ENCODE results near the gene KRT6A.
"Not testable (repeated sequence)": the region's sequence is repeated elsewhere in the genome, so short reads cannot be mapped to it uniquely, and the experiment has no call there.

KRT6A gene

DNA sequence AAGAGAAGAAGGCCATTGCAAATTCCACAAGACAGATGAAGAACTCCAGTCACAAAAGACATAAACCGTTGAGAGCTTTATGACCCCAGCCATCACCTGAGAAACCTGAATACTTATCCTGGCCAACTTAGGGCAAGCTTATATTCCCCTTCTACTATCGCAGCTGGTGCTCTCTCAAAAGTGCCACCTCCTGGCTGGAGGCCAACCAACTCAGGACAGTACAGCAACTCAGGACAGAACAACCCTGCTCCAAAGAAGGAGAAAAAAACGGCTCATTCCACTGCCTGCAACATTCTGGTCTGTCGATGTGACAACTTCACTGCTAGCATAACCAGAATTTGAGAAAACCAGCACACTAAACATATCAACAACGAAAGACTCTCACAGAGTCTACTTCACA, 31.4 kb downstream of the KRT6A start:
- no peak for DNase-seq (ENCODE audit: low spot score)

DNA sequence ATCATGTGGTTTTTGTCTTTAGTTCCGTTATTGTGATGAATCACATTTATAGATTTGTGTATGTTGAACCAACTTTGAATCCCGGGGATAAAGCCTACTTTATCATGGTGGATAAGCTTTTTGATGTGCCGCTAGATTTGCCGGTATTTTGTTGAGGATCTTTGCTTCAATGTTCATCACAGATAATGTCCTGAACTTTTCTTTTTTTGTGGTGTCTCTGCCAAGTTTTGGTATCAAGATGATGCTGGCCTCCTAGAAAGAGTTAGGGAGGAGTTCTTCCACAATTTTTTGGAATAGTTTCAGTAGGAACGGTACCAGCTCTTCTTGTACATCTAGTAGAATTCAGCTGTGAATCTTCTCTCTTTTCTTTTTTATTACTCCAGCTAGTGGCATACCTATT, 34.2 kb downstream of the KRT6A start:
- no peak for DNase-seq (ENCODE audit: low spot score)

DNA sequence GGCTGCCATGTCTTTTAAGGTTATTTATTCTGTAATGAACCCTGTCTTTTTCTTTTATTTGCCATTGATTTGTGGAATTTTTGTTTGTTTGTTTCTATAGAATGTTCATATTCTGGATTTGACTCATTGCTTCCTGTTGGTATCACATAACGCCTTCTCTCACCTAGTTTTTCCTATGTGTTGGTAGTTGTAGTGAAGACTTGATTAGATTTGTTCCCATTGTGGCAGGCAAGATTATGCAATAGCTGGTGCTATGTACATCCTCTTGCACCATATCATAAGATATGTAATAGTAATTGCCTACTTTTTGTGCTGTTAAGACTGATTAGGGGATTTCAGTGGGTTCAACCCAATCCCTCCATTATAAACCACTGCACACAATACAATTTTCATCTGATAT, 37.2 kb downstream of the KRT6A start:
- no peak for DNase-seq (ENCODE audit: low spot score)

DNA sequence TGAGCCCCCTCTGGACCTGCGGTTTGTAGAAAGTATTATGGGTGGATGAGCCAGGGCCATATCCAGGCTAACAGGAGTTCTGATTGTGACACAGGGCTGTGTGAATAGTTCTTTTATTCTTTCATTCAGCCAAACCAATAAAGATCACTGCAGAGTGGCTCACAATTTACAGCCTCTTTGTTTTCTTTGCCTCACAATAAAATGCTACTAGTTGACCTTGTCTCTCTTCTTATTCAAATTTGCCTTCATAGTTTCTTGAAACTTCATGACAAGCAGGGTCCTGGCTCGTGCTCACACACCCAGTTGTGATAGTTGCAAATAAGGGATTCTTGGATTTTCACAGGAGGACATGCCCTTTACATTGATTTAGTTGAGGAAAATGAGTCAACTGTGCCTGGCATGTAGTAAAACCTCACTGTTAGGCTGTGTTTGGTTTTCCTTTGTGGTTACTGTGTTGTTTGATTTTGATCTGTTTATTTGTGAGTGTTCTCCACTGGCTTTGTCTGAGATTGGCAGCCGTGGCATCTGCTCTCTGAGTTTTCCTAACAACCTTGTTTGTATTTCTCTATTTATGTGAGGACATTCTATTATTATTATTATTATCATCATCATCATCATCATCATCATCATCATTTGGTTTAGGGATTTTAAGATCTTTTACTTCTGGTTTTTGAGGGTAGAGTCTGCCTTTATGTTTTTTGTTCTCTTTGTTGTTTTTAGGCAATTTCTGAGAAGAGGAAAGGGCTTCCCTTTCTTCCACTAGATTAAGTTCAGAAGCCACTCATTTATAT, 38.5 kb downstream of the KRT6A start:
- DNase-seq (ENCODE audit: low spot score) = no peak

DNA sequence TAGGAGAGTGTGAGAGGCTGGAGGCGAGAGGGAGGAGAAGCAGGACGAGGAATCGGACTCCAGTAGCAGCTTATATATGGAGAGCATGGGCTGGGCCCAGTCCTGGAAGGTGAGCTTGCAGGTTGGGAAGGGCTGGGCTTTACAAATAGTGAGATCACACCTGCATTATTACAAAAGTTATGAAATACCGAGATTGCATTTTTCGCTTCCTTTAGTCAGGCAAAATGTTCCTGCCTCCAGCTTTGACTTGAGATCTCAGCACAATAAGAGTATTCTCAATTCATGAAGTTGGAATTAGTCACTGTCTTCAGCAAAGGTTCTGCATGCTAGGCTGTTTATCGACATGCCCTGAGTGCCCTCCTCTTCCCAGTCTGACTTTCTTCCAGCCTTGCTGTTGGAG, 41.0 kb downstream of the KRT6A start, which contains the start of gene KRT6B:
TSS of gene KRT6B (minus strand) at position 46 of the 400 bp plus-strand sequence. CDS start 68 bp downstream, outside the sequence.
- no peak for DNase-seq (ENCODE audit: low spot score)

DNA sequence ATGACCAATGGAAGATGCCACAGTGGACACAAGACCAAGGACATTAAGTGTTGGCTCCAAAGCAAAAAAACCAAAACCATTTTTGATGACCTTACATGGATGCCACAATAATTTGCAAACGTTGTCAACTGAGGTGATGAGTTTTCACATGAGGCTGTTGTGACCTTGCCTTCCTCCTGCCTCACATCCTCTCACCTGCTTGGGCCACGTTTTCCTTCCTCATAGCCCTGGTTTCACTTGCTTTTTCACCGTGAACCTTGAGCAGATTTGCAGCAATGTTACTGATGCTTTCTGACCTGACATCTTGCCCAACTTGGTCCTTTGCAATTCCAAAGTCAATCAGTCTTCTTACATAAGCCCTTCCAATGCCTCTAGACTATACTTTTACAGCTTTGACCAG, 44.8 kb downstream of the KRT6A start:
- no peak for DNase-seq (ENCODE audit: low spot score)

DNA sequence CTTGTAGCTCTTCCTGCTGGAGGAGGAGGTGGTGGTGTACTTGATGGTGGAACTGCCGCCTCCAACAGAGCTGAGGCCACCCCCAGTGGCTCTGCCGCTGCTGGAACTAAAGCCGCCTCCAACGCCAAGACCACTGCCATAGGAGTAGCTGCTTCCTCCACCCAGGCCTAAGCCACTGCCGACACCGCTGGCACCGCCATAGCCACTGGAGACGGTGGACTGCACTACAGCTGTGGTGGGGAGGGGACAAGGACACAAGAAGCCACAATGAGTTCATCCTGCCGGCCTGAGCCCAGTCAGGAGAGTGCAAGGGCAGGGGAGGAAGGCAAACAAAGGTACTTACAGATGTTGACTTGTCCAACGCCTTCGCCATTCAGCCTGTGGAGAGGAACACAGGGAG, 45.9 kb downstream of the KRT6A start:
- DNase-seq (ENCODE audit: low spot score) = not testable (repeated sequence)

DNA sequence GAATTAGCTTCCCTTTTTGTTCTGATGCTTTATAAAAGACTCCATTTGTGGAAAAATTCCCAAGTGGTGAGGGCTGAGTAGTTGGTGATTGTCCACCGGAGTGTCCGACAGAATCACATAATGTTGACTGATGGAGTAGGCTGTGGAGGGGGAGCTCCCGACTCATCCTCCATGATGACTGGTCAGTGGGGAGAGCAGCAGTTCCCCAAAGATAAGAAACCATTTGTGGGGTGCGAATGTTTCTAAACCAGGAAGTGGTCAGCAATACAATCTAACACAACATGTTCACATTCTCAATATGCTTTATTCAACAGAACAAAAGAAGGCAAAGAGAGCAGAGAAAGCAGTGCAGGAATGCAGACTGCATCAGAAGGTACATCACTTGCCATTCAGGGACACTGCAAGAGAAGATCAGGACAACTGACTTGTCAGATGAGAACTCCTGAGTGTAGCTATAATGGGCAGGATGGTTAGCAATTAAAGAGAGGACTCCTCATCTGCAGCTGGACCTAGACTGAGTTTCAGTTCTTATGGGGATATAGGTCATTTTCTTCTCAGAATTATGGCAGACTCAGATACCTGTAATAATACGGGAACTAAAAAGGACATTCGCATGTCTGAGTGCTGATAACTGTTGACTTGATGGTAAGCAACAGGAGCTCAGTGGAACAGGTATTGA, 46.6 kb downstream of the KRT6A start:
- DNase-seq (ENCODE audit: low spot score) = no peak

DNA sequence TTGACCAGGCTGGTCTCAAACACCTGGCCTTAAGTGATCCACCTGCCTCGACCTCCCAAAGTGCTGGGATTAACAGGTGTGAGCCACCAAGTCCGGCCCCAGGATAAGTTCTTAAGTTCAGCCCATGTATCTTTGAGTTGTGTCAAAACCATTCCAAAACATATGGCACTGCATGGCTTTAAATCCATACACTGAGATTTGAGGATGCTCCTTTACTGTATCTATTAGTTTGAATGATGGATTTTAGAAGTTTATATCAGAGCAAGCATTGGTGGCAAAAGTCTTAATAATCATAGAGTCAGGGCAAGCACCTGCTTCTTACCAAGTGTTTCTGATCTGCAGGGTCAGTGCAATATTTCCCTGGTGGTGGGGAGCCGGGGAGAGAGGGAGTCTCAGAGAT, 47.2 kb downstream of the KRT6A start:
- no peak for DNase-seq (ENCODE audit: low spot score)

DNA sequence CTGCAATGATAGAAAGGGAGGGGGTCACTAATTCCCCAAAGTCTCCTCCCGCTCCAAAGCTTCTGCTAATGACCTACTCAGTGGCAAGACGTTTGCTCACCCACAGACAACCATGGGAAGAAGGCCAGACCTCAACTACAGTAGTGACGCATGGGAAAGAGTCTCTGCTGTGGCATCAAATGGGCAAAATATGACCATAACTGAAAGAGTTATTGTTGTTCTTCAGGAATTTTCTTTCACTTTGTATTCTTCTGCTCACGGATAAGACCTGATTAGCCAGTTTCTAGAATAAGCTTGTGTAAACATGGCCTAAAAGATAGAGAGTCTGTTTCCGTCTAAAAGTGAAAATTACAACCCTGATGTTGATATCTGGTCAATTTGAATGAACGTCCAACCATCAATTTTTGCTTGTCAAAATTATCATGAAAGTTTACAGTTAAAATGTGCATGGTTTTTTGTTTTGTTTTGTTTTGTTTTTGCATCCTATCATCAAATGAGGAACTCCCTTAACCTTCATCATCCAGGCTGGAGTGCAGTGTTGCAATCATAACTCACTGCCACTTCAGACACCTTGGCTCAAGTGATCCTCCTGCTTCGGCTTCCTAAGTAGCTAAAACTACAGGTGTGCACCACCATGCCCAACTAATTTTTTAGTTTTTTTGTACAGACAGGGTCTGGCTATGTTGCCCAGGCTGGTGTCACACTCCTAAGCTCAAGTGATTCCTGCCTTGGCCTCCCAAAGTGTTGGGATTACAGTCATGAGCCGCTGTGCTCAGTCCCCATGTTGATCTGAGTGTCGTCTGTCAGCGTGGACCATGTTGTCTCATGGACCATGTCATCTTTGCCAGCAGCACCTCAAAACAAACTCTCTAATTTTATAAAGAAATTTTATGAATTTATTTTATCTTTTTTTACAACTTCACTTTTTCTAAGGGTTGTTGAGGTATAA, 48.1 kb downstream of the KRT6A start:
- no peak for DNase-seq (ENCODE audit: low spot score)

DNA sequence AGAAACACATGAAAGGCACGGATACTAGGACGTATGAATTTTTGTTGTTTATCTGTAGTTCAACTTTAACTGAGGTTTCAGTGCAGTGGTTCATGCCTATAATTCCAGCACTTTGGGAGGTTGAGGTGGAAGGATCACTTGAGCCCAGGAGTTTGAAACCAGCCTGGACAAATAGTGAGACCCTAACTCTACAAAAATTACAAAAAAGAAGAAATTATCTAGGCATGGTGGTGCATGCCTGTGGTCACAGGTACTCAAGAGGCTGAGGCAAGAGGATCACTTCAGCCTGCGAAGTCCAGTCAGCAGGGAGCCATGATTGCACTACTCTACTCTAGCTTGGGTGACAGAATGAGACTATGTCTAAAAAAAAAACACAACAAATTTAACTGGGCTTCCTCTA, 49.1 kb downstream of the KRT6A start:
- no peak for DNase-seq (ENCODE audit: low spot score)

DNA sequence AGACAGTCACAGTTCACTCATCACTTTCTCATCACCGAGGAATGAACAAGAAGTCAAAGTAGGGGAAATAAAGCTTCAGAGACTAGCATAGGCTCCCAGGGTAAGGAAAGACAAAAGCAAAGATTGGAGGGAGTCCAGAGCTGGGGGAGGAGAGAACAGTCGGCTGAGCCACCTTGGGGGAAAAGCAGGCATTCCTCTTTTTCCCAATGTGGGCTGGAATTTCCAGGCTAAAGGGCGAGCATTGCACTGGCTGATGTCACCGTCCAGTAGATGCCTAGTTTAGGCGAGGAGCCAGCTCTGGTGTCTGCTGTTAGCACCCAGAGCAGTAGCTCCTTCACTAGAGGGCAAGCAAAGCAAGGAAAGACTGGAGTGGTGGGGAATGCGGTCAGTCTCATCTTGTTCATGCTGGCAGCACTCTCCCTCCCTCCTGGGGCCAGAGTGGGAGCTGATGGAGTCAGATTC, 50.4 kb downstream of the KRT6A start:
- DNase-seq (ENCODE audit: low spot score) = no peak

DNA sequence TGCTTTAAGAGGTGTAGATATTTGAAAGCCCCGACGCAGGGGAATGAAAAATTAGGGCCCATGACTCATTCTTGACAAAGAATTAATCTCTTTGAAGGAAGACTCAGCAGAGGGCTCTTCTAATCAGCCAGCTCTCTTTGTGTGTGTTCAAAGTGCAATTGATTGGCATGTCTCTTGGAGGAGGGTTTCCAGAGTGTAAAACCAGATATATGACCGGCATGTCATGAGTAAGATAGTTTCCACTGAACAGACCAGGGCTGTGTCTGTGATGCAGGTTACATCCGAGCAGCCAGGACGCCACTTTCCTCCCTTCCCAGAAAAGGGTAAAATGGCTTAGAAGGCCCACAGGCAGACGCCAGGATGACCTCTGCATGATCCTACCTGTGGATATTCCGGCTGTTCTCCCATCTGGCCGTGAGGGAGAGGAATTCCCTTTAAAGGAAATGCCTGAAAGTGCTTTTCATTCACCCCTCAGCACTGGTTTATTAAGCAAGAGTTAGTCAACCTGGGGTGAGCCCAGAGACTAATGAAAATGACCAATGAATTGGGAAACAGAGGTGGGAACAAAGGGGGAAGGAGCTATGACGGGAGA, 51.6 kb downstream of the KRT6A start:
- DNase-seq (ENCODE audit: low spot score) = no peak

DNA sequence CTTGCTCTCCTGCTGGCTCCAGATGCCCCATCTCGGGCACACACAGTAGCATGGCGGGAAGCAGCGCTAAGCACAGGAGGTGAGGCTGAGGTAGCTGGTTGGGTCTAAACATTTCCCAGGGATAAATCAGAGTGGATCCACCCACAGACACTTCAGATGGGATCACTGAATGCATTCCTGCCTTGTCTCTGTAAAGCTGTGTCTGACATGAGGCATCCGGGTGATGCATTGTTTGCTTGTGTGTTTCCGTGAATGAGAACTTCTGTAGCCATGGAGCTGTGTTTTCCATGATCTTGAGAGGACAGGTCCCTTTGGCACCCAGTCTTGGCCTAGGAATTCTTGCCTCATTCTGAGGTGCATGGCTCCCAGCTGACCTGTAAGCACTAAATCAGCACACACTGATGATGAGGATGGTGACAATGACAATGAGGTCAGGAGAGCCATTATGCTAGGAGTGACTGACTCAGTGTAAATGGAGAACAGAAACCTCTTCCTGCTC, 52.2 kb downstream of the KRT6A start:
- no peak for DNase-seq (ENCODE audit: low spot score)

DNA sequence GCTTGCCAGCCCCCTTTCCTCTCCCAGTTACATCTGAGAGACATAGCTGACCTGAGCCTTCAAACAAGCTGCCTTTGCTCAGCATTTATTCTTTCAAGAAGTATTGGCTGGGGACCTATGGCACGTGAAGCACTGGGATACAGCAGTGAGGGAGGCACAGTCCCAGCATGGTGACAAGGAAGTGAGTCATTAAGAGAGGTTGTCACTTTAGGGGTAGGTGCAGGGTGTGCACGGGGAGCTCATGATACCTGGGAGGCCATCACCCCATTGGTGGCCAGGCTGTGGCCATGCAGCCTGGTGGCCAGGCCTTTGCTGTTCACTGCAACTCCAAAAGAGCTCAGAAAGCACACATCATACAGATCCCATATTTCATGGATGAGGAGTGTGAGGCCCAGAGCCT, 53.2 kb downstream of the KRT6A start:
- no peak for DNase-seq (ENCODE audit: low spot score)

DNA sequence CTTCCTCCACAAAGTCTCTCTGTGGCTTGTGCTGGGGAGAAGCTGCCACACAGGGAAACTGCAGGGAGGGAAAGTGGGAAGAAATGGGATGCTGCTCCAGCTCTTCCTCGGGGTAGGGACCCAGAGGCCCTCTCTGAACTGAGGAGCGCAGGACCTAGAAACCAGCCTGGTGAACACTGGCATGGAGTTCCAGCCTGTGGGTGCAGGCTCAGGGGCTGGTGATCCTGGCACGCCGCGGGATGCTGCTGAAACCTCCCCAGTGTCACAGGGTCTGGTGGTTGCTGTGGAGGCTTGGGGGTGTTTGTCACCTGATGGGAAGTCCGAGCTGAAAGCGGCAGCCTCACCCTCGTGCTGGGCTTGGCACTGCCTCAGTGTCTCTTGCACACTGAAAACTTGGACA, 53.6 kb downstream of the KRT6A start:
- no peak for DNase-seq (ENCODE audit: low spot score)

DNA sequence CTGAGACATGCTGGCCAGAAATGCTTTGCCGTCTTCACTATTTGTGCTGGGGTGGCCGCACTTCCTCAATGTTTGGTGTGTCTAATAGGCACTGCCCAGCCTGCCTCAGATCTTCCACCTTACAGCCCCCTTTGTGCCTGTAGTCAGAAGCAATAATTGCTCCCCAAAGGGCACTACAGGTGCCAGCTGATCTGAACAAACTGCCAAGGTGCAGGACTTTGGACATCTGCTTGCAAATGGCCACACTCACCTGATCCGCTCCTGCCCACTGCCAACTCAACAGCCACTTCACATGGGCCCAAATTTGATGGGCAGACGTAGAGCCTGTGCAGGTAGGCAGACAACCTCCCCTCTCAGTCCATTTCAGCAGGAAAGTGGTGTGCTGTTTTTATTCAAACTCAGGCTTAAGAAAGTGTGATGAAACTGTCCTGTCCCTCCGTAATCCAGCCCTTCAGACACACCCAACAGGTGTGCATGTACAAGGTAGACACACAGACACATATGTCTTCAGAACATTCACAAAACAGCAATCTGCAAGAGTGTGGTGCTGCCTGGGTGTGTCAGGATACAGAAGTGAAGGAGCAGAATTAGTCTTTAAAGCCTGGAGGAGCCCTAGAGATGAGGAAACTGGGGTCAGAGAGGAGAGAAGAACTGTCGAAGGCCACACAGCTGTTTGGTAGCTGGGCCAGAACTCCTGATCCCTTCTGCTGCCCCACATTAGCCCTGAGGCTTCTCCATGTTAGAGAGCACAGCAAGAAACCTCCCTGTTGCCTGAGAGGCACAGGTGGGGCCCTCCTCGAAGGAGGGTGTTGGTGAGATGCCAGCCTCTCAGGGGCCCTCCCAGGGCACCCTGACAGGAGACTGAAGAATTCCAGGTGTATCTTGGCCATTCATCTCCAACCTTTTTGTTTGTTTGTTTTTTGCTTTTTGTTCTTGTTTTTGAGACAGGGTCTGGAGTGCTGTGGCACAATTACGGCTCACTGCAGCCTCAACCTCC, 54.5 kb downstream of the KRT6A start:
- no peak for DNase-seq (ENCODE audit: low spot score)

DNA sequence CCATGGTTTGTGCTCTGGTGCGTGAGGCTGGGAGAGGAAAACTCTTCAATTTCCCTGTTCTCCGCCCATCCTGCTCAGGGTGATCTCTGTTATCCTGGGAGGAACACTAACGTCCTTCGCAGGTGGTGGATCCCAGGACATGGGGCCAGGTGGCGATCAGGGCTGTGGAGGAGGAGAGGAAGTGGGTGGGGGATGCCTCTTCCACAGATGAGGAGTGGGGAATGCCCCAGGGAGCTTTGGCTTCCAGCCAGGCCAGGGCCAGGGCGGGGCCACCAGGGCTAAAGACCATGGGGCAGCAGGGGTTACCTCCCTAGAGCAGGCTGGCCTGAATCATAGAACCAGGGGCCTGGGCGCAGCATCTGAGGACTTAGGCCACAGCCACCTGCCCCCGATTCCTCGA, 55.5 kb downstream of the KRT6A start:
- DNase-seq (ENCODE audit: low spot score) = no peak

Measured in CD4-positive, alpha-beta T cell treated with Interleukin-2 at 100 ng/mL for 4 hours (primary cell).